GM21528 (cell line): Measurements from ENCODE around the gene BTBD19.

Source experiments
- ATAC-seq: cut with Tn5 transposase; IDR thresholded peaks from one replicate; pipeline ENCODE4 v1.9.1; 2021; ENCODE audit warnings: mild to moderate bottlenecking, moderate library complexity; ENCODE audit not compliant: unreplicated experiment, low FRiP score

The BTBD19 gene

DNA sequence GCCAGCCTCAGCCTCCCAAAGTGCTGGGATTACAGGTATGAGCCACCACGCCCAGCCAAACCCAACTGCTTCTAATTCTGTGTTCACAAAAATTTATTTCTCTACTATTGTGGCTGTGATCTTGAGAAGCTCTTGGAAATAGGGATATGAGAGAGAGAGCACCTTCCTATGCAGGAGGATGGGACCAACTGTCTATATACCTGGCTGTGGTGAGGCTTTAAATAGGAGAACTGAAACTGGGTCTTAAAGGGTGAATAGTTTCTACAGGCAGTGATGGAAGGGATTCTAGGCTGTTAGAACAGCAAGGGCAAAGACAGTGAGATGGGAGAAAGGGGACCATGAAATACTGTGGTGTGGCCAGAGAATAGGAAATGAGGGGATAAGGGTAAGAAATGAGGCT is 43.0 kb downstream of the BTBD19 start:
- no peak for ATAC-seq

DNA sequence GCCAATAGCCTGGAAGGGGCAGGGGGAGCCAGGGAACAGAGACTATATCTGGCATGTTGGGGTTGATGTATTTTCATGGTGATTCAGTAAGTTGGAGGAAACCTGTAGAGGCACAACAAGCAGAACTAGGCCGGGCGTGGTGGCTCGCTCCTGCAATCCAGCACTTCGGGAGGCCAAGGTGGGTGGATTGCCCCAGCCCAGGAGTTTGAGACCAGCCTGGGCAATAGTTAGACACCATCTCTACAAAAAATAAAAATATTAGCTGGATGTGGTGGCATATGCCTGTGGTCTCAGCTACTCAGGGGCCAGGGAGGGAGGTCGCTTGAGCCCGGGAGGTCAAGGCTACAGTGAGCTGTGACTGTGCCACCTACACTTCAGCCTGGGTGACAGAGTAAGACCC is 44.9 kb downstream of the BTBD19 start:
- no peak for ATAC-seq

DNA sequence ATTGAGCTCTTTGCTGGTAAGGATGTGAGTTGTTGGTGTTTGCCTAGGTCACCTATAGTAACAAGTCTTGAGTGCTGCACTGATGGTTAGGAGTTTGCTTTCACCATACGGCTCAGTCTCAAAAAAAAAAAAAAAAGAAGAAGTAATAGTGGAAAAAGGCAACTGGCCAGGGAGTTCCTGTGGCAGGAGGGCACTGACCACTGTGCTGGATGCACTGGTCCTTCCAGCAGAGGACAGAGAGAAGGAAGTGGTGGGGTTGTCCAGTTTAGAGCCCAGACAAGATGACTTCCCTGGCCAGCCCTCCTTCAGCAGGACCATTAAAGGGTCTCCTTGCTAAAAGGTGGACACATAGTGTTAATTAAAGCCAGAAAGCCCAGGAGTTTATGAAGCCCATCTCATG is 46.6 kb downstream of the BTBD19 start:
- ATAC-seq, result no peak

DNA sequence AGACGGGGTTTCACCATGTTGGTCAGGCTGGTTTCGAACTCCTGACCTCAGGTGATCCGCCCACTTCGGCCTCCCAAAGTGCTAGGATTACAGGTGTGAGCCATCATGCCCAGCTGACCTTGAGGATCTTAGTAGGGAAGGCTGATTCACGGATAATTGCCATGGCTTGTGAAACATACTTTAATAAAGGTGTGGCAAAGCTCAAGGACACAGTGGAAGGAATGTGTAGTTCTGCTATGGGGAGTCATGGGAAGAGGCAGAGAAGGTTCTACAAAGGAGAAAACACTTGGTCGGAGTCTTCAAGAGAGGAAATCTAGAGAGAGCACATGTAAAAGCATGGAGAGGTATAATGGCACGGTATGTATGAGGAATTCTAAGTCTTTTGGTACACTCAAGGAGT is 47.4 kb downstream of the BTBD19 start:
- no peak for ATAC-seq

DNA sequence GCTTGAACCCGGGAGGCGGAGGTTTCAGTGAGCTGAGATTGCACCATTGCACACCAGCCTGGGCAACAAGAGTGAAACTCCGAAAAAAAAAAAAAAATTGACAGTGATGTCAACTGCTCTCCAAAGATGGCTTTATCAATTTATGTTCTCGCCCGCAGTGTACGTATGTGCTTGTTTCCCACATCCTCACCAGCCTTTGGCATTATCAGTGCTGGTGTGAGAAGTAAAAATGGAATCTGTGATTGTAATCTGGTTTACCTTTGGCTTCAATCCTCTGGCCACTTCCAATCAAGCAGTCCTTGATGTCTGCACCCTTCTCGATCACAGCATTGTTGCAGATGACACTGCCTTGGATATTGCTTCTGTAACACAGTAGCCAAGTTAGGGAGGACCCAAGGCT is 49.1 kb downstream of the BTBD19 start:
- ATAC-seq, result no peak

DNA sequence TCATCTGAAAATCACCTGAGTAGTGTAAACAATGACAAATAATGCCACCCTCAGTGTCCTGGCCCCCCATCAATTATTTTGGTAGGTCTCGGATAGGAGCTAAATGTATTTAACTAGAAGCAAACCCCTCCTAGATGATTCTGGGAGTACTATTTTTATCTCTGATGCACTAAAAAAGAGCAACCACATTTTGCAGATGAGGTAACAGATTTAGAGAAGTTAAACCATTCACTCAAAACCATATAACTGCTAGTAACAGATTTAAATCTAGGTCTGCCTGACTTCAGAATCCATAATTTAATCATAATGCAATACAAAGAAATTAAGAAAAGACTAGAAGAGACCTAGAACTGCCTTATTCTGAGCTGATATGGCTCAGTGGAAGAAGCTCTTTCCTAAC is 52.0 kb downstream of the BTBD19 start:
- ATAC-seq, result no peak

DNA sequence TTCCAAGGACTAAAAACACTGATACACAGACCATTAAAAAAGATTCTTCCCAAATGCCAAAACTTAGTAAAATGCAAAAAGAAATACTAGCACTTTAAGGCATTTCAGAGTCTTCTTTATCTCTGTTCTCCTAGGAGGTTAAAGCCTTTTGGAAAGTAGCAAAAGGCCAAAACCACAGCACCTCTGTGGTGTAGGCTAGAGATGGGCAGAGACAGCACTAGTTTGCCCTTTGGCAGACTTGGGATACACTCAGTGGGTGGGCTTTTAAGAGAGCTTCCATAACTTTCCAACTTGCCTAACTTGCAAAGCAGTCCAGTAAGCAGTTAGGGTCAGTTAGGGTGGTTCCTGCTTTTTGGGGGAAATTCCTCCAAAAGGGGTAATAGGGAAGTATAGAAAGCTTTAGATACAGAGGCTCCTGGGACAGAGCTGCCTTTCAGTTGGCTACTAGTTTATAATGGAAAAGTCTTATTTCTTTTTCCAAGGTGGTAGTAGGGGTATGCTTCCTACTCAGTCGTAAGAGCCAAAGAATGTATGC is 52.6 kb downstream of the BTBD19 start:
- ATAC-seq, result no peak

DNA sequence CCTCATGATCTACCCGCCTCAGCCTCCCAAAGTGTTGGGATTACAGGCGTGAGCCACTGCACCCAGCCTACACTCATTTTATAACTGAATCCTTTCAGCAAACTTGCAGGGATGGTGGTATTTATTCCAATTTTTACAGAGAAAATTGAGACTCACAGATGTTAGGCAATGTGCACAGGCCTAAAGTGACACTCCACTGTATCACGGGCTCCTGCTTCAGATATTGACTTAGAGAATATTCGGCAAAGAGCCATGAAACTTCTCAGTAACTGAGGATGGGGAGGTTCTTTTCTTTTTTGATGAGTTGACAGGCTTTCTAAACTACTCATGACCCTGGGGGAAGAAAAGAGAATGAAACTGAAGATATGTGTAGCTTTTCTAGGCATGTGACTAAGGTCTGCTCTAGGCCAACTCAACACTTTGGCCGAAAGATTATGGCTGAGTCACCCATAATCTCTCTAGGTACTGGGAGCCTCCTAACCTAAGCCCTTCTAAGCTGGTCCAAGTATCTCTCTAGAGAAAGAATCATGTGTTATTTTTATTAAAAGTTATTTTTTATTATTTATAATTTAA is 54.6 kb downstream of the BTBD19 start:
- ATAC-seq, result no peak
